B cell (primary cell): ENCODE measurements around the gene TMEM239. TPM values are rescaled to one million over a fixed set of nuclear protein-coding genes. Genes with fewer than 3 reads are reported as not detected.

ENCODE experiments used
- ATAC-seq: fragments of 200-7000 bp; cut with Tn5 transposase; one replicate; pipeline ENCODE4 v1.10.0; 2021; ENCODE audit warnings: low read depth, mild to moderate bottlenecking, moderate number of reproducible peaks, moderate library complexity
- CTCF ChIA-PET: fragments of 350-600 bp; sonication (Branson Sonifier 250); formaldehyde crosslinking; loops from one replicate; lab custom pipeline; 2021; ENCODE audit warnings: antibody characterized with exemption, inconsistent platforms; lab: Charles Lee
- POLR2A ChIA-PET: fragments of 350-600 bp; sonication (Branson Sonifier 250); formaldehyde crosslinking; loops from one replicate; lab custom pipeline; 2021; ENCODE audit warnings: antibody characterized with exemption; lab: Charles Lee
- DNase-seq: peaks from one replicate; pipeline ENCODE4 v3.0.0; 2013
- H2AFZ ChIP-seq: 2 replicates; pipeline ENCODE4 v1.6.1; 2012; ENCODE audit warnings: mild to moderate bottlenecking, low read depth, low read length; ENCODE audit not compliant: insufficient read depth, poor library complexity, severe bottlenecking
- H3K27ac ChIP-seq, 2 donors: 1 replicate in 1 of 2; 2 replicates in 1 of 2; pipeline ENCODE4 v1.5.1; 2012 to 2013; ENCODE audit warnings: low read length in 2 of 2, mild to moderate bottlenecking in 2 of 2, moderate library complexity in 1 of 2
- H3K27me3 ChIP-seq, 4 experiments: fragments of 200-600 bp in 1 of 4; sonication (generic) in 1 of 4; replicated peaks in 1 of 4; 1 replicate in 2 of 4; 2 replicates in 2 of 4; pipeline versions ENCODE4 v1.6.1 to v1.7.0; 2013 to 2016; ENCODE audit warnings: low read length in 3 of 4, mild to moderate bottlenecking in 2 of 4, mixed read lengths in 1 of 4, moderate library complexity in 1 of 4; ENCODE audit not compliant: insufficient read depth in 4 of 4, control insufficient read depth in 3 of 4; ENCODE audit errors: control extremely low read depth in 1 of 4
- H3K36me3 ChIP-seq, 2 experiments: replicated peaks in 1 of 2; 1 replicate in 1 of 2; 2 replicates in 1 of 2; pipeline versions ENCODE4 v1.6.1 to v1.7.1; 2013; ENCODE audit warnings: low read length in 1 of 2; ENCODE audit not compliant: insufficient read depth in 2 of 2, control insufficient read depth in 1 of 2; ENCODE audit errors: control extremely low read depth in 1 of 2, extremely low read depth in 1 of 2
- H3K4me1 ChIP-seq, 2 donors: fragments of 200-600 bp in 1 of 2; sonication (generic) in 1 of 2; 1 replicate in 1 of 2; 2 replicates in 1 of 2; pipeline versions ENCODE4 v1.5.1 to v1.6.1; 2013 to 2017; ENCODE audit warnings: low read length in 2 of 2; ENCODE audit not compliant: control insufficient read depth in 2 of 2, insufficient read depth in 2 of 2
- H3K4me2 ChIP-seq: replicated peaks from 2 replicates; pipeline ENCODE3; 2012; ENCODE audit warnings: mild to moderate bottlenecking, low read depth, low read length; ENCODE audit not compliant: poor library complexity, severe bottlenecking
- H3K4me3 ChIP-seq, 5 experiments: fragments of 200-600 bp in 1 of 5; sonication (generic) in 1 of 5; 1 replicate in 3 of 5; 2 replicates in 2 of 5; pipeline versions ENCODE4 v1.5.1 to v1.7.0; 2011 to 2016; ENCODE audit warnings: low read length in 4 of 5, mild to moderate bottlenecking in 4 of 5, low read depth in 2 of 5, control low read depth in 1 of 5, moderate library complexity in 1 of 5; ENCODE audit not compliant: insufficient read depth in 1 of 5; ENCODE audit errors: control extremely low read depth in 1 of 5, extremely low read depth in 1 of 5
- H3K79me2 ChIP-seq: fragments of 200-600 bp; sonication (generic); one replicate; pipeline ENCODE4 v1.6.0; 2016; ENCODE audit warnings: low read length; ENCODE audit not compliant: control insufficient read depth, insufficient read depth
- H3K9ac ChIP-seq: fragments of 200-600 bp; sonication (generic); 2 replicates; pipeline ENCODE4 v1.6.1; 2017; ENCODE audit warnings: mild to moderate bottlenecking, low read length, moderate library complexity
- H3K9me3 ChIP-seq, 3 donors: one replicate each; pipeline versions ENCODE4 v1.6.1 to v1.7.1; 2013; ENCODE audit warnings: low read length in 2 of 3; ENCODE audit not compliant: control insufficient read depth in 2 of 3, insufficient read depth in 1 of 3; ENCODE audit errors: control extremely low read depth in 1 of 3
- H4K20me1 ChIP-seq: 2 replicates; pipeline ENCODE4 v1.6.0; 2012; ENCODE audit warnings: mild to moderate bottlenecking, low read length; ENCODE audit not compliant: insufficient read depth, control insufficient read depth, poor library complexity, severe bottlenecking
- H3K27ac Mint-ChIP-seq: one replicate; pipeline ENCODE4 v1.8.0; 2021; ENCODE audit warnings: mixed read lengths
- H3K27me3 Mint-ChIP-seq: one replicate; pipeline ENCODE4 v1.8.0; 2021; ENCODE audit warnings: mixed read lengths
- H3K4me1 Mint-ChIP-seq: one replicate; pipeline ENCODE4 v1.8.0; 2021; ENCODE audit warnings: mixed read lengths
- H3K4me3 Mint-ChIP-seq: one replicate; pipeline ENCODE4 v1.8.0; 2021; ENCODE audit warnings: mixed read lengths
- H3K9me3 Mint-ChIP-seq: one replicate; pipeline ENCODE4 v1.8.0; 2022; ENCODE audit warnings: mixed read lengths; ENCODE audit not compliant: insufficient read depth
- CTCF ChIP-seq: fragments of 200-600 bp; IDR thresholded peaks from one replicate; pipeline ENCODE4 v1.8.0; 2022; ENCODE audit warnings: antibody characterized with exemption, mild to moderate bottlenecking
- EZH2 ChIP-seq: IDR thresholded peaks from 2 replicates; pipeline ENCODE4 v1.6.1; 2012; ENCODE audit warnings: borderline replicate concordance, low read depth, mild to moderate bottlenecking, moderate library complexity, low read length; ENCODE audit not compliant: insufficient read depth, poor library complexity, severe bottlenecking
- WGBS: methylation state at CpG from one replicate; pipeline ENCODE4 v1.1.5; 2013; ENCODE audit warnings: missing lambda C conversion rate; ENCODE audit not compliant: insufficient coverage; 5-methylcytosine and 5-hydroxymethylcytosine counted together
- intact Hi-C: fragments of 100-400 bp; cut with micrococcal nuclease; formaldehyde crosslinking; loops from one replicate; pipeline ENCODE4 v1.10.0; 2022
- polyA plus RNA-seq: library from polyadenylated mRNA; depleted of rRNA; stranded (reverse); fragments of >200 nt; gene quantifications from 2 replicates; pipeline ENCODE4 v1.2.3, GENCODE V29; 2012
- total RNA-seq, 2 donors: library from RNA; stranded (reverse); fragments of 120-200 nt in 1 of 2; gene quantifications; 1 replicate in 1 of 2; 2 replicates in 1 of 2; pipeline versions ENCODE4 v1.2.3 to v1.2.4, GENCODE V29; 2013 to 2022

TMEM239 gene
- total and polyA plus RNA-seq, 2 donors (not counting 1 experiment from before 2014, with no cell fraction given) = not detected

GRCh38 chr20:2840967-2841531, 24.9 kb downstream of the TMEM239 start:
- Mint-ChIP-seq H3K4me1 (peaks cover 22% of the 10 kb centered on the region), H3K27ac (peak overlapping the region; percentile 81), H3K27me3 (no peaks in the 10 kb centered on the region), H3K9me3 (no peaks in the 10 kb centered on the region), H3K4me3 (peak overlapping the region; percentile 91)
- Histone ChIP-seq H3K79me2 (peaks cover 26% of the 10 kb centered on the region), H4K20me1 (no peaks in the 10 kb centered on the region), H3K4me3 (peak overlapping the region; percentile 63 to 90 (median 80)), H3K4me1 (peaks cover 16 to 27% of the 10 kb centered on the region in 2 donors), H3K9ac (peak overlapping the region; percentile 87), H3K27ac (peak overlapping the region; percentile 26 to 73), H3K9me3 (peaks cover 0 to 3% (median 0%) of the 10 kb centered on the region in 3 donors), H2AFZ (peak overlapping the region; percentile 100), H3K27me3 (no peaks in the 10 kb centered on the region), H3K4me2 (peak overlapping the region; percentile 93), H3K36me3 (peaks cover 0 to 2% of the 10 kb centered on the region in 2 experiments)
- WGBS = 14% methylated on average over 33 of the region's 33 CpGs
- DNase-seq (no peak), ATAC-seq (peak; percentile 20)
- CTCF ChIA-PET = interaction anchor here (1.5 to 2.2 kb wide), 2 partner anchors 32 to 88 kb away, joined by 4 to 7 read pairs; no protein-coding TSS in a partner anchor
- intact Hi-C loops = loop anchor here (1.0 to 2.0 kb wide), 2 partner anchors 32 to 188 kb away; partner anchors contain the start of genes NOP56 and PTPRA
- no peak for TF ChIP-seq EZH2
- POLR2A ChIA-PET = interaction anchor here (0.5 to 1.1 kb wide), 3 partner anchors 32 to 204 kb away, joined by 3 to 7 read pairs (median 4); partner anchors contain the start of genes MRPS26 and PTPRA

- Mint-ChIP-seq H3K9me3 (no peaks in the 10 kb centered on the region), H3K4me1 (peaks cover 6% of the 10 kb centered on the region), H3K27me3 (no peaks in the 10 kb centered on the region), H3K4me3 (no peak overlapping the region), H3K27ac (no peak overlapping the region)
- no peak overlapping the region for H3K4me3 ChIP-seq
- no peak overlapping the region for H3K27ac ChIP-seq
- POLR2A ChIA-PET = no interaction called here
- H2AFZ ChIP-seq = no peak overlapping the region
- no peak overlapping the region for H3K9ac ChIP-seq
- ATAC-seq = no peak
- no peak overlapping the region for H3K4me2 ChIP-seq
- no peak for DNase-seq
- H3K27me3 ChIP-seq = no peaks in the 10 kb centered on the region
- WGBS = no CpG with 5 or more reads among the region's 2 CpGs
- H4K20me1 ChIP-seq = no peaks in the 10 kb centered on the region
- intact Hi-C loops = no loop called here
- CTCF ChIA-PET = no interaction called here
- H3K36me3 ChIP-seq = peaks cover 0 to 3% of the 10 kb centered on the region in 2 experiments
- TF ChIP-seq EZH2 (no peak), CTCF (no peak)
- H3K79me2 ChIP-seq = peaks cover 29% of the 10 kb centered on the region
- peaks cover 5 to 9% of the 10 kb centered on the region in 2 donors for H3K4me1 ChIP-seq
- H3K9me3 ChIP-seq = no peaks in the 10 kb centered on the region
Observed at GRCh38 chr20:2845607-2846006, 29.4 kb downstream of the TMEM239 start.
